ENCODE data around the gene KRAS.

Gene KRAS

GRCh38 chr12:25283006-25283405 is 32.3 kb upstream of the KRAS start:
- no peak for TF ChIP-seq CTCF (conservative IDR thresholded peaks at IDR 0.05)

GRCh38 chr12:25280082-25280481 is 29.4 kb upstream of the KRAS start:
- no peak overlapping the region for H3K27ac ChIP-seq
- TF ChIP-seq CTCF (conservative IDR thresholded peaks at IDR 0.05) = no peak

More at GRCh38 chr12:25283006-25283405, 32.3 kb upstream of the KRAS start:
- no peak overlapping the region for H3K27ac ChIP-seq

GRCh38 chr12:25278269-25278668 is 27.5 kb upstream of the KRAS start:
- TF ChIP-seq CTCF (conservative IDR thresholded peaks at IDR 0.05) = no peak
- H3K27ac ChIP-seq = no peak overlapping the region

- peak overlapping the region; percentile 88 for H3K27ac ChIP-seq
- no peak for TF ChIP-seq CTCF (conservative IDR thresholded peaks at IDR 0.05)
Observed at GRCh38 chr12:25276199-25276937, 25.6 kb upstream of the KRAS start.

GRCh38 chr12:25271486-25272098 is 20.9 kb upstream of the KRAS start:
- no peak overlapping the region for H3K27ac ChIP-seq
- no peak for TF ChIP-seq CTCF (conservative IDR thresholded peaks at IDR 0.05)

GRCh38 chr12:25269701-25270100 is 19.0 kb upstream of the KRAS start:
- no peak for TF ChIP-seq CTCF (conservative IDR thresholded peaks at IDR 0.05)
- no peak overlapping the region for H3K27ac ChIP-seq

GRCh38 chr12:25266497-25266896 is 15.8 kb upstream of the KRAS start:
- no peak overlapping the region for H3K27ac ChIP-seq

More at GRCh38 chr12:25266497-25266896, 15.8 kb upstream of the KRAS start:
- TF ChIP-seq CTCF (conservative IDR thresholded peaks at IDR 0.05) = no peak
